ENCODE measurements around the gene DAB1. TPM values are rescaled to one million over a fixed set of nuclear protein-coding genes. Genes with fewer than 3 reads are reported as not detected.

Gene DAB1
- total RNA-seq, 1 donor from 2014 or later: 12.2 TPM

DNA sequence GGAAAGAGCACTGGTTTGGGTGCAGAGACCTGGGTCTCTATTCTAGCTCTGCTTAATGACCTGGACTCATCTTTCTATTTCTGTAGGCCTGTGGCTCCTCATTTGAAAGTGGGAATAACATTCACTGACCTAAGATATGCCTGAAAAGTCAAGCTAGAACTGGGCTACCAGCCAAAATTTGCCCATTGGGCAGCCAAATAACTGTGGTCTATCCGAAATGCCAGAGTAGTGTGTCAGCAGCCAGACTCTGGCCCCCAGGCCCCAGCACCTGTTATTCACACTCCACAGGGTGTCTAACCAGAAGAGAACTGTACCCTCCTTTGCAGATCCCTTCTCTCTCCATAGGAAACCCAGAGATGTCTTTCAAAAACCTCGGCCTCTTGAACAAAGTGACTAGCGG, 12.6 kb downstream of the DAB1 start:
- no peak for DNase-seq (ENCODE audit: low spot score)

DNA sequence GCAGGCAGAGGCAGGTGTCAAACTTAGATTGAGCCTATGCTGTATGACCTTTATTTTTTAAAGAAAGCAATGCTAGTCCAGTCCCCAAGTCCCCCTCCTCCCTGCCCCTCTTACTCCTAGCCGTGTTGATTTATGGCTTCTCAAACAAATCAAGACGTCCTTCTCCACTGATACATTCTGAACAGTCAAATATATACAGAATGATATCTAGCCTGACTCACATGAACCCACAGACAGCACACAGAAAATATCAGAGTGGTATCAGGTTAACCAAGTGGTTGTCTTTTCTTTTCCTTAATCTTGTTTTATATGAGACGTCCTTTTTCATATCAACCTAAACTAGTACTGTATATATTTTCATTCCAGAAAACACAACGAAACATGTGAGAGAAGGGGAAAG, 13.4 kb downstream of the DAB1 start:
- no peak for DNase-seq (ENCODE audit: low spot score)

DNA sequence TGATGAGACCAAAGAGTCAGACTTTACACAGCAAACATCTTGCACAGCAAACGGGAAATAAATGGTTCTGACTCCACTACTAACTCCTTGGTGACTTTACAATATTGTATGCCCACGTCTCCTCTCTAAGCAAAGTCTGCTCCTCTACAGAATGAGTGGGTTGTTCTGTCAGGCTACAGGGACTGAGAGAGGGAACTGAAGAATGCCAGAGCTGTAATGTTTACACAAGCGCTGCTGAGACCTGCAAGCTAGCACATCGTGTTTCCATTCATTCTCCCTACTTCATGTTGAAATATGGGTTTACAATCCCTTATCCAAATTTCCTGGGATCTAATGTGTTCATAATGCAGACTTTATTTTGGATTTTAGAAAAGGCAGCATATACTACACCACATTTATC, 15.9 kb downstream of the DAB1 start:
- no peak for DNase-seq (ENCODE audit: low spot score)

DNA sequence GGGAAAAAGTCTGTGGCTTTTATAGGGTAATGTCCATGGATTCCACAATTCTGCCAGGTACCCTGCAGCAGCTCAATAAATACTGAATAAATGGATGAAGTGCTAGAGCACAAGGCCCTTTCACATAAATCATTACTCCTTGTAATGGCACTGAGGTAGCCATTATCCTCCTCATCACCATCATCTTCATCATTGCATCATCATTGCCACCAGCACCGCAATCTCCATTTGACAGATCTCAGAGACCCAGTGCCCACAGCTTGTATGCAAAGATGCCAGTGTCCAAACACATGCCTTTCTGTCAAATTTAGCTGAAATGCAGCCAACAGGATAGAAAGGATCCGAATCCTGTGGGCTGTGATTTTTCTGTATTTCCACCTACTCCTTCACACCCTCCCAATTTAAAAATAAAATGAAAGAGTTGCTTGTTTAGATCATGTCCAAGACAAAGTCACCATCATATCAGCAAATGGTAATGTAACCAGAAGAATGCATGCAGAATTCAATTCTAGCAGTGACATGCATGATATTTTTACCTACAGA, 17.4 kb downstream of the DAB1 start:
- DNase-seq (ENCODE audit: low spot score): no peak

DNA sequence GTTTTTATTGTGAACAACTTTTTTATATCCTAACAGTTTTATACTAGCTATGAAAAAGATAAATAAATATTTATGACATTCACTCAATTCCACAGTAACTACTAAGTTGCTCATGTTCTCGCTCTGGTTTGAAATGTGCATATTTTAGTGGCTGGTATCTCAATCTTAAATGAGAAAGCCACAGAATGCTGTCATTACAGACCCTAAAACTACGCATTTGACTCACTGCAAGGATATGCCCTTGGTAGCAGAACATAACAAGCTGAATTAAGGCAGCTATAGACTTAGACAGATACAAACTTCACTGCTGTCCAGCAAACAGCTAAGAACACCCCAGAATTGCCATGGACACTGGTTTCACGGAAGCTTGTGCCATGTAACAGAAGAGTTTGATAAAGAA, 19.0 kb downstream of the DAB1 start:
- DNase-seq (ENCODE audit: low spot score): no peak

DNA sequence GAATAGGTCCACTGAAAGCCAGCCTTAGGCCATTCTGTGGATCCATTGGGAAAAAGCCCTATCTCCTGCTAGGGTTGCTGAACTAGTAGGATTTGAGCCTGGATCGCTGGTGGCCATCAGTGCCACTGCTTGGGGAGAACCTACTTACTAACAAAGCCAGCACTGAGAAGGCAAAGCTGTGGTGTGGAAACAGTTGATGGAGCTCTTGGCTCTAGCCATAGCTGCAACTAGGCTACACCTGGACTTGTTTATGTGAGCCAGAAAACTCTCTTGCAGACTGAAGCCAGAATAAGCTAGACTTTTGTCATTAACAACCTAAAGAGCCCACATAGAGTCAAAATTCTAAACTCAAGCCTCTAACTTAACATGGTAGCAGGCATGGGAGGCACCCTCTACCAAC, 20.7 kb downstream of the DAB1 start:
- no peak for DNase-seq (ENCODE audit: low spot score)

DNA sequence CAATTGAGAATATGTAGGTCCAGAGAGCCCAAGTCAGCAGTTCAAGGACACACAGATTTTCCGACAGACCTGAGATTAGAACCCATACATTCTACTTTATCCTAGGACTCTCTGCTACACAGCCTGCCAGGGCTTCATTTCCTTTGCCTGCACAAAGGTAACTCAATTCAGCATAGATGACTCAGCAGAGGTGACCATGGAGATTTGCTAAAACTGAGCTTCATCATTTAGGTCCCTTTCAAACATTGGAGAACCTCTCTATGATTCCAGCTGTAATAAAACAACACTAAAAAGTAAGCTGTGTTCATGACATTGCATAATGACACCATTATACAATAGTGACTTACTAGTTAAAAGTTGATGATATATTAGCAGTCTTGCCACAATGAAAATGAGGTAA, 22.2 kb downstream of the DAB1 start:
- no peak for DNase-seq (ENCODE audit: low spot score)

DNA sequence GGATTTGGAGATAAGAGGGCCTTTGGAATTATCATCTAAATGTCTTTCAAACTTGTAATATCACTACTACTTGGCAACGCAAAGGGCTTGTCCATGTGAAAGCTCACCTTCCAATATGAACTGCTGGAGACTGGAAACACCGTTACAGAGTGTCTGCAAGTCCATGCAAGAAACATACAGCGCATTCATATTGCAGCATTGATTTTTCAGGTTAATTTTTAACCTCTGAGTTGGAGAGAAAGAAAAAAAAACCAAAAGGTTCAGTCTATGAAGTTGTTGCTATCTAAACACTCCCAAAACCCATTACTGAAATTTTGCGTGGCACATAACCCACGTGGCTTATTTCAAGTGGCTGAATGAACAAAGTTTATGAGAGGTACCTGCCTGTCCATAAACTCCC, 23.8 kb downstream of the DAB1 start:
- no peak for DNase-seq (ENCODE audit: low spot score)

DNA sequence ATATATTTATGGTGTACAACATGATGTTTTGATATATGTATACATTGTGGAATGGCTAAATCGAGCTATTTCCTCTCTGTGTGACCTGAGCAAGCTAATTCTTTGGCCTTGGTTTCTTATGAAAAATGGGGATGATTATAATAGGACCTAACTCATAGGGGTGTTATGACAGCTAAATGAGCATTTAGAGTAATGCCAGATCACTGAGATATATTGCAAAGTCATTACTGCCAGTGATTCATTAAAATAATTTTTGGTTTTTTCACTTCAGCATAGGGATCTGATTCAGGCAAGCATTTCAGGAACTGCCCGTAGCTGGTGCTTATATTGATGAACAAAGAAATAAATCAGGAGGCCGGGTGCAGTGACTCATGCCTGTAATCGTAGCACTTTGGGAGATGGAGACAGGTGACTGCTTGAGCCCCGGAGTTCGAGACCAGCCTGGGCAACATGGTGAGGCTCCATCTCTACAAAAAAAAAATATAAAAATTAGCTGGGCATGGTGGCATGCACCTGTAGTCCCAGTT, 30.7 kb downstream of the DAB1 start:
- DNase-seq (ENCODE audit: low spot score): no peak

DNA sequence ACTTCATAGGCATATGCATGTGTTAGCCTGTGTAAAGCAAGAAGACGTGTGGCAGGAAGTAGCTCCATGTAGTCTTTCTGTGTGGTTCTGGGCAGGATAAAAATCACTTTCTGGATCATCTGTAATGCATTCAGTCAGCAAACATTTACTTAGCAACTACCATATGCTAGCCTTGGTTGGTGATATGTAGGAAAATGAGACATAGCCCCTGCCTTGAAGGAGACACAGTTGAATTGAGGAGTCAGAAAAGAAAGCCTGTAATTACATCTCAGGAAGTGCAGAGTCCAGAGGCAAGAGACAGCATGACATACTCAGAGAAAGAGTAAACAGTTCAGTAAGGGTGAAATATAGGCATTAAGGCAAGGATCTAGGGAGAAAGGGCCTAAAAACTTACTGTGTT, 38.5 kb downstream of the DAB1 start:
- no peak for DNase-seq (ENCODE audit: low spot score)

DNA sequence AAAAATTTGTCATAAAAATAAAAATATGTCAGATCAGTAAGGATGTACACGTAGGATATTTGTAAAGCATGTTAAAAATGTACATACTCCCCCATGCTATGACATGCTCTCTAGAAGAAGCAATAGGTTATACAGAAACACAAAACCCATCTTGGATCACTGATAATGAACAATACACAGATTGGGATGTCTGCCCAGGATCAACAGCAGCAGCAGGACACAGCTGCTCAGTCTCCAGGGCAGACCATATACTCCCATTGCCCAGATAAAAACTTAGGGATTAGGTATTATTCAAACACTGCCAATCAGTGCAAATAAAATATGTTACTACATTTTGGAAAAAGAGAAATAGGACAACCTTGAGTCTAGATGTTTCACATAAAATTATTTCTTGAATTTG, 39.0 kb downstream of the DAB1 start:
- no peak for DNase-seq (ENCODE audit: low spot score)

DNA sequence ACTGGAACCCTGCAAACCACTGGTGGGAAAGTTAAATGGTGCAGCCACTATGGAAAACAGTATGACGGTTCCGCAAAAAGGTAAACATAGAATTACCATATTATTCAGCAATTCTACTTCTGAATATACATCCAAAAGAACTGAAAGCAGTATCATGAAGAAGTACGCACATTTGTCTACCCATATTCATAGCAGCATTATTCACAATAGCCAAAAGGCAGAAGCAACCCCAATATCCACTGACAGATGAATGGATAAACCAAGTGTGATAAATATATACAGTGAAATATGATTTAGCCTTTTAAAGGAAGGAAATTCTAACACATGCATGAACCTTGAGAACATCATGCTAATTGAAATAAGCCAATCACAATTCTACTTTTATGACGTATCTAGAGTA, 39.6 kb downstream of the DAB1 start:
- no peak for DNase-seq (ENCODE audit: low spot score)

DNA sequence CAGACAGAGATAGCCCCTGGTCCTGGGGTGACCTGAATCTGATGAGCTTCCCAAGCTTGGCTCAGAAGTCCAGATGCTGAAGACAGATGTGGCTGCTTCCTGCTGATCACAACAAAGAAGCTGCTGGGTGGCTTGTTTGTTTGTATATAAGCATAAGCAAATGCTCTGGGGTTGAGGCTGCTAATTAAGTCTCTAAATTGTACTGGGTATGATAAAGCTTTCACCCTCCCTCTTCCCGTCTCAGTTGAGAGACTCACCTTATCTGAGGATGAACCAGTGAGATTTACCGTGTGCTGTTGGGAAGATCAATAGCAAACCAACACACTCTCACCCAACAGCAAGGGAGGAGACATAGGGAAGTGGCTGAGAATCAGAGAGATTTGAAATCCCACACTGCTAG, 42.0 kb downstream of the DAB1 start:
- DNase-seq (ENCODE audit: low spot score): no peak

DNA sequence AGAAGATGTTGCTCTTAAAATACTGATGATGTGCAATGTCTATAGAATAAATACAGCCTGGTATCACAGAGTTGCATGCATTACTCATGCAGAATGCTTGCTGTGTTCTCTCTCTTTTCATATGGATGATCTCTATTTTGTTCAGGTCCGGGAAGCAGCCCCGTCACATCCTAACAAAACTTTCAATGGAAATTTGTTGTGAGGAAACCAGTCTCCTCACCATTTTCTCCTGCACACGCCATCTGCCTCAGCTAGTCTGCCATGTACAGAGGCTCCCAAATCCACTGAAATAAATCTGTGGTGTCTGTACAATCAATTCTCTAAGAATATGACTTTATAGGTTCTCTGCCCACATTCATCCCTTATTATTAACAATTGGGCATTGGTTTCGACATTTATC, 42.4 kb downstream of the DAB1 start:
- DNase-seq (ENCODE audit: low spot score): no peak

DNA sequence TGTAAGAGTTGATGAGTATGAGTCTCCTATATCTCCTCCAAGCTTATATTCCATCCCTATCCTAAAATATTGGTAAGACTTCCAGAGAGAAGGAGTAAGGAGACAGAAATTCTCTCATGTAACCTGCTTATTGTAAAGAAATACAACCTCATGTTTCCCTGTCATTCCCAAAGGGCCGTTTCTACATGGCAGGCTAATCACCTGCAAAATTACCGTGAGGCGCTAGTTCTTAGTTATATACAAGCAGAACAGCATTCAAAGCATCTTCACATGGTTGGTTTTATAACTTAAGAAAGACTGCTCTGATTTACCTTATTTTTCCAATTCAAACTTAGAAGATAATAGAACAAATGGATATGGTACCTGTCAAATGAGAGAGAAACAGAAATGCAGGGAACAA, 42.9 kb downstream of the DAB1 start:
- no peak for DNase-seq (ENCODE audit: low spot score)

DNA sequence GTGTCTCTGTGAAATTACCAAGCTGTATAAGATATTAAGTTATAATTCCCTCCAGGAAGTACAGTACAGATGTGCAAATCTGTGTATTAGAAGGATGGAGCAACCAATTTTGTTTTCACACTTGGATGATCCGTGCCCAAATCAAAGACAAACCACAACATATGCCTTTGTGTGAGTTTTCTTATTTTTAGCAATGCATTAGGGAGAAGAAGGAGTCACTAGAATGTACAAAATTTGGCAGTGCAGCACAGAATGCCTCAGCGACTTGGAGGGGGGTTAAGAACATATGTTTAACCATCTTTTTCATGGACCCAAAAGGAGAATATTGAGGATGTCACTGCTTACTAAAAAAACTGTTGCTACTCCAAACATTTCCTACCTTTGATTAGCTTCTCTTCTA, 45.3 kb downstream of the DAB1 start:
- no peak for DNase-seq (ENCODE audit: low spot score)

DNA sequence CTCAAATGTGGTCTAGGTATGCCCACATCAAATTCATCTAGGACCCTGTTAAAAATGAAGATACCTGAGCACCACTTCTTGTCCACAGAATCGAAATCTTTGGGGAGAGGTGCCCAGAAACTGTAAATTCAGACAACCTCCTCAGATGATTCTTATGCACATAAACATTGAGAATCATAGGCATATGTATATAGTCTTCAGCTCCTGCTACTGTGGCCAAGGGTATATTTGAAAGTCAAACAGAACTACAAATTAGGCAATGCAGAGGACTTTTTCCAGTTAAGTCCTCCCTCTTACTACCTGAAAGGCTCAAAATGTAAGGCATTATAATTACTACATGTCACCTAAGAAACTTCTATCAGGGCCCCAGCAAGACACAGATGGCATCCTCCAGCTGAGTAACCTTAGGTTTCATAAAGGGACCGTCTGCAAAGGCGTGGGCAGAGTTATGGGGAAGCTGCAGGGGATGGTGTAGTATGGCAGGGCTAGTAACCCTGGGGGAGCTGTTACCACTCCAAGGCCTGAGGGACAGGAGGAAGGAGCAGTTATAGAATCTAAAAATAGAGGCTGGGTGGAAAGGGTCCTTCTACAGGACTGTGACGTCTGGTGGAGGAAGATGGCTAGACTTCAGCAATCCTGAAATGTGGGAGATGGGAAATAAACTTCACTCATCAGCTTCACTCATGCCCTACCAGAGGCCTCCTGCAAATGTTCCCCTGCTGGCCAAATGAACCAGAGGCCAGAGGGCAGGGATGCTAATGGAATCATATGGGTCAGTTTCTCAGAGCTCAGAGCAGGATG, 46.3 kb downstream of the DAB1 start:
- DNase-seq (ENCODE audit: low spot score): no peak

DNA sequence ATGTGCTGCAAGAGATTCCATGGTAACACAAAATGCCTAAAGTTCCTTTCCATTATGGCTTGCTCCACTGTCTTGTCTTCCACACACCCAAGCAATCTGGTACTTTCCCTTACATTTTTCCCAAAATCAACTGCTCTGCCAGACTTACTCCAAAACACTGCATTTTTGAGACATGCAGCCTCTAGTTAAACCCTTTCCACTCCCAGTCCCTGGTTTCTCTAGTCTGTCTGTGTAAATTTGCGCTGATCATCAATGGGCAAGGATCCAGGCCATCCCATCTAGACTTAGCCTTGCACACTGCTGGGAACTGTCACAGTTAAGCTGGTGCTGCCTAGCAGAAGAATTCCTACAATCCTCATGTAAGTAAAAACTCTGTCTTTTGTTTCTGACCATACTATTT, 47.8 kb downstream of the DAB1 start:
- no peak for DNase-seq (ENCODE audit: low spot score)

DNA sequence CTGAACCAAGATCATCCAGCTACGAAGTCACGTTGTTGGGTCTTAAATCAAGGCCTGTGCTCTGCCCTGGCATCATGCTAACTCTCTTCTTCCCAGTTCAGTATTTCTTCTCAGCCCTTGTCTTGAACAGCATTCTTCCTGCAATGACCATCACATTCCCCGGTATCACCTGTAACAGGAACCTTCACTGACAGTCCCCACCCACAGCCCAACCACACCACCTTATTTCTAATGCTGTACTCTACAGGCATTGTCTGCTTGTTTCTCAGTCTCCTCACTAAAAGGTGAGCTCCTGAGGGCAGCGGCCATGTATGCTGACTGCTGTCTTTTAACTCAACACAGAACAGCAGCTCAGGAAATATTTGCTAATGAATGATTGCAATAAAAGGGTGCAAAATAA, 54.0 kb downstream of the DAB1 start:
- no peak for DNase-seq (ENCODE audit: low spot score)

DNA sequence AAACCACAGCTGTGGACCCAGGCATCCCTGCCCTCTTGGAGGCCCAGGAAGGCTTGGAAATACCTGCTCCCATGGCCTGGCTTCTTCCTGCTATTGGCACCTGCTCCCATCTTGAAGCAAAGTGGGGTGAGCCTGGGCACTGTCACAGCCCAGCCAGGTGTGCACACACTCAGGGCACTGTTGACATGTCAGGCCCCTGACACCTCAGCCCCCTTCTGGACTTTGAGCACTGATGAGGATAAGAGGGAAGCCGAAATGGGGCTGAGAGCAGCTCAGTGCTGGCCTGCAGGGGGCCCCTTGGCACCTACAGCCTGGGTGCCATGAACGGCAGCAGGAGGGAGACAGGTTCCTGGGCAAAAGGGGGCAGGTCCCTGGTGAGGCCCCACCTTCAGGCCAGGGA, 55.9 kb downstream of the DAB1 start:
- DNase-seq (ENCODE audit: low spot score): no peak

DNA sequence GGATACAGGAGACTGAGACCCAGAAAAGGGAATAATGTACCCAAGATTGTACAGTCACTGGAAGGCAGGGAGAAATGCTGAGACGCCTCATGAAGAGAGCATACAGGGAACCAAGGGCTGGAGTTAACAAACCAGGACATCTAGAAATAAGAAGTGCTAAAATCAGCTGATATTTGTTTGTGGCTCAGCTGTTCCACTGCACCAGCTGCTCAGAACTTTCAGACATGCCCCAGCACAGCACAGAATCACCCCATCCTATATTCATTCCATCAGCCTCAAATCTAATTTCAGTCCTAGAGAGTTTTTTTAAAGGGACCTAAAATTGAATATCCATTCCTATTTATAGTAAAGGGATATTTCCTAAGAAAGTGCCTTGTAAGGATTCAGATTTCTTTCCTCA, 60.2 kb downstream of the DAB1 start:
- no peak for DNase-seq (ENCODE audit: low spot score)

DNA sequence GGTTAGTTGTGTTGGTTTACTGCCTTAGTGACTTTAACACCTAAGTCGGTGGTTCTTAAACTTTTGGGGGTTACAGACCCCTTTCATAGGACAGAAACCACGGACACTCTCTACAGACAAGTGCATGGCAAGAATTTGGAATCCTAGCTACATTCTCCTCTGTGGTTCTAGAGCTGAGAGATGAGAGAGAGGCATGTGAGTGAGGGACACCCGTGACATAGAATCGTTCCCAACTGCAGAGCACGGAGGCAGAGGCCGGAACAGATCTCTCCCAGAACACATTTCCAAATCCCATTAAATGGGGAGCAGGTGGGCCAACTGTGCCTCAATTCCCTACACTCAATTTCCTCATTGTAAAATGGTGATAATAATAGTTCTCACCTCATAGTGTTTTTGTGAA, 60.7 kb downstream of the DAB1 start:
- no peak for DNase-seq (ENCODE audit: low spot score)

DNA sequence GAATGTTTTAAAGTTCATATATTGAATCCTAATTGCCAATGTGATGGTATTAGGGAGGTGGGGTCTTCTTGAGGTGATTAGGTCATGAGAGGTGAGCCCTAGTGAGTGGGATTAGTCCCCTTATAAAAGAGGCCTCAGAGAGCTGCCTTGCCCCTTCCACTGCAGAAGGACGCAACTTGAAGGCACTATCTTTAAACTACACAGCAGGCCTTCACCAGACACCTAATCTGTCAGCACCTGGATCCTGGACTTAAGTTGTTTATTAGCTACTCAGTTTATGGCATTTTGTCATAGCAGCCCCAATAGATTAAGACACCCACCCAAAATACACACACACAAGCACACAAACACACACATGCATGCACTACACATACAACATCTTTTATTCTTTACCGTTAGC, 61.4 kb downstream of the DAB1 start:
- no peak for DNase-seq (ENCODE audit: low spot score)

DNA sequence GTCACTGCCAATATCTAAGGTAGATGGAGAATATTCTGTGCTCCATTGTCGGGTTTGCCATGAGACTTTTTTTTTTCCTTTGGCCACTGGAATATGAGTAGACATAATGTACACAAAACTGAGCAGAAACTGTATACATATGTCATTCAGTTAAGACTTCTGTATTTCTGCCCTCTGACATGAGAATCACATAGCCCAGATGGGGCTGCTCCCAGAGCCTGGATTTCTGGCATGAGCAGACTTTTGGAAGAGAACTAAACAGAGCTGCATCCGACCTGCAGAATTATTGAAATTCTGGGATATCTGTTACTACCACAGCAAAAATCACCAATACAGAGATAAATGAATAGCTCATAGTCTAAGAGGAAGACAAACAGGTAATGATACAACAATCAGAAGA, 62.3 kb downstream of the DAB1 start:
- no peak for DNase-seq (ENCODE audit: low spot score)
